ENCODE data around the gene BABAM2.

GRCh38 chr2:28163627-28164279 is 273.2 kb downstream of the BABAM2 start:
- TF ChIP-seq, protein P1, sequence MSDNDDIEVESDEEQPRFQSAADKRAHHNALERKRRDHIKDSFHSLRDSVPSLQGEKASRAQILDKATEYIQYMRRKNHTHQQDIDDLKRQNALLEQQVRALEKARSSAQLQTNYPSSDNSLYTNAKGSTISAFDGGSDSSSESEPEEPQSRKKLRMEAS (IDR thresholded peaks at IDR 0.05; ENCODE audit: low read depth, low read length): no peak
- TF ChIP-seq POLR2A (IDR thresholded peaks at IDR 0.05; ENCODE audit: extremely low read depth, insufficient read length) (no peak), CTCF (IDR thresholded peaks at IDR 0.05; ENCODE audit: low read depth, low read length) (no peak)
